IPS-NIHi11 (cell line): ENCODE results near the gene ITPKA.

ENCODE experiments used
- DNase-seq: peaks from one replicate; pipeline ENCODE4 v3.0.0; 2012; ENCODE audit warnings: mixed read lengths, low spot score

The ITPKA gene

DNA sequence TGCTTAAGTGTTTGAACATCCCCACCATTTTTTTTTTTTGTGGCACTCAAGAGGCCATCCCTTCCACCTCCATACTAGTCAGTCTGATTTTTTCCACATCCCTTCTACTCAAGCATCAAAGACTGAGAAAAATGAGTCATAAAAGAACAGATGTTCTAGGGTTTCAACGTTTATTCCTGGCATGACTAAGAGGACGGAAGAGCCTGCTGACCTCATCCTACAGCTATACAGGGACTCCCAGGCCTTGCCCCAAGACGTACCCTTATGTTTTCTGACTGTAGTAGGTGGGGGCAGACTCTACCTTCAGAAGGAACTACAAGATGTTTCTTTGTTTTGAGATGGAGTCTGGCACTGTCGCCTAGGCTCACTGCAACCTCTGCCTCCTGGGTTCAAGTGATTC, 3.3 kb upstream of the ITPKA start:
- no peak for DNase-seq

DNA sequence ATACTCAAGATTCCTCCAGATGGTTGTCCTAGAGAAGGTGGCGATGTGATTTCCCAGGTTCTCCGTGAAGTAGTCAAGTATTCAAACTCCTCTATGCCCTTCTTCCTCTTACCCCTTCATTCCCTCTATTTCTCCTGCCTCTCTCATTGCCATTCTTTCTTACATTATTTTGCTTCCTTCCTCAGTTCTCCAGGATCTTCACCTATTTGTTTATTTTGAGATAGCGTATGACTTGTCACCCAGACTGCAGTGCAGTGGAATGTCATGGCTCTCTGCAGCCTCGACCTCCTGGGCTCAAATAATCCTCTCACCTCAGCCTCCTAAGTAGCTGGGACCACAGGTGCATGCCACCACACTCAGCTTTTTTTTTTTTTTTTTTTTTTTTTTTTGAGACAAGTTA, 1.8 kb upstream of the ITPKA start:
- no peak for DNase-seq

DNA sequence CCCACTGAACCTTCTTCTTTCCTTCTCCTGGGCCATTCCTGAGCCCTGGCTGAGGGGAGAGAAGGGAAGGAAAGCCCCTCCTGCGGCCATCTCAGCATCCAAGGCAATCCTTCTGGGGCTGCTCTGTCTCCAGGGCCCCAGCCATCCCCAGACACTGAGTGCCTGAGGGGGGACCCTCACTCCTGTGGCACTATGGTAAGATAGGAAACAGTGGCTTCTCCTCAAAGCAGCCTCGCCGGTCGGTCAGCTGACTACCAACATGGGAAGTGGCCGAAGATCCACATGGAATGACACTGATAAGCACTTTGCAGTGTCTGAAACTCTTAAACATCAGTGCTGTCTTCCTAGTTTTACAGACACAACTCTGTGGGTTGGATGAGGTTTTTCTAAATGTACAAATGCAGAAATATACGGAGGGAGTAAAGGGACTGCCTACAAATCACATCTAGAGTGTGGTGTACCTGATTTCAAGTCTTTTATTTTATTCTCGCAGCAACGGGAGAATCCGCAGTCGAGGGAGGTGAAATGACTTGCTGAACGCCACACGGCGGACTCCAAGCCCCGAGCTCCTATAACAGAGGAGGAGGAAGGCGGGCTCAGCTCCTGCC, 973 bp upstream of the ITPKA start:
- no peak for DNase-seq

DNA sequence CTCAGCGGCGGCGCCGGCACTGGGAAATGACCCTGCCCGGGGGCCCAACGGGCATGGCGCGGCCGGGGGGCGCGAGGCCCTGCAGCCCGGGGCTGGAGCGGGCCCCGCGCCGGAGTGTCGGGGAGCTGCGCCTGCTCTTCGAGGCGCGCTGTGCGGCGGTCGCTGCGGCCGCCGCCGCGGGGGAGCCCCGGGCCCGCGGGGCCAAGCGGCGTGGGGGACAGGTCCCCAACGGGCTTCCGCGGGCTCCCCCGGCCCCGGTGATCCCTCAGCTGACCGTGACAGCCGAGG, 172 bp downstream of the ITPKA start:
- no peak for DNase-seq

DNA sequence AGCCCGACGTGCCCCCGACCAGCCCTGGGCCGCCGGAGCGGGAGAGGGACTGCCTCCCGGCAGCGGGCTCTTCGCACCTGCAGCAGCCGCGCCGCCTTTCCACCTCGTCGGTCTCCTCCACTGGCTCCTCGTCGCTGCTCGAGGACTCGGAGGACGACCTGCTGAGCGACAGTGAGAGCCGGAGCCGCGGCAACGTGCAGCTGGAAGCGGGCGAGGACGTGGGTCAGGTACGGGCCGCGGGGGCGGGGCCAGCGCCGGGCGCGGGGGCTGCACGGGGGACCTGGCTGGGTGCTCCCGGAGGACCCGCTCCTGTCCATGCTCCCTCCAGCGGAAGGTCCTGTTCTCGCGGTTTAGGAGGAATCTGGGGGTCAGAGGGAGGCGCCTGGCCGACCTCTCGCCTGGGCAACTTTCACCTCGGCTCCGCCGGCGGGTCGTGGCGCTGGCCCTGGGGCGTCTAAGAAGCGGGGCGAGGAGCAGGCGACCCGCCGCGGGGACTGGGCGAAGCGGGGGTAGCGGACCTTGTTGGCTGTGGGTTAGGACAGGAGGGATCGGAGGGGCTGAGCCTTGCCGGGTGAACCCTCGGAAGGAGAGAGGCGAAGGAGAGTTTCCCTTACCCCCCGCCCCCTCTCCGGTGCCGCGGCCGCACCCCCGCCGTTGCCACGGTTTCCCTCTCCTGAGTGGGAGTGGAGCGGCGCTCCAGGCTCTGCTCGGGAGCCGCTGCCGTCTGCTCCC, 682 bp downstream of the ITPKA start:
- DNase-seq = peak; percentile 77

DNA sequence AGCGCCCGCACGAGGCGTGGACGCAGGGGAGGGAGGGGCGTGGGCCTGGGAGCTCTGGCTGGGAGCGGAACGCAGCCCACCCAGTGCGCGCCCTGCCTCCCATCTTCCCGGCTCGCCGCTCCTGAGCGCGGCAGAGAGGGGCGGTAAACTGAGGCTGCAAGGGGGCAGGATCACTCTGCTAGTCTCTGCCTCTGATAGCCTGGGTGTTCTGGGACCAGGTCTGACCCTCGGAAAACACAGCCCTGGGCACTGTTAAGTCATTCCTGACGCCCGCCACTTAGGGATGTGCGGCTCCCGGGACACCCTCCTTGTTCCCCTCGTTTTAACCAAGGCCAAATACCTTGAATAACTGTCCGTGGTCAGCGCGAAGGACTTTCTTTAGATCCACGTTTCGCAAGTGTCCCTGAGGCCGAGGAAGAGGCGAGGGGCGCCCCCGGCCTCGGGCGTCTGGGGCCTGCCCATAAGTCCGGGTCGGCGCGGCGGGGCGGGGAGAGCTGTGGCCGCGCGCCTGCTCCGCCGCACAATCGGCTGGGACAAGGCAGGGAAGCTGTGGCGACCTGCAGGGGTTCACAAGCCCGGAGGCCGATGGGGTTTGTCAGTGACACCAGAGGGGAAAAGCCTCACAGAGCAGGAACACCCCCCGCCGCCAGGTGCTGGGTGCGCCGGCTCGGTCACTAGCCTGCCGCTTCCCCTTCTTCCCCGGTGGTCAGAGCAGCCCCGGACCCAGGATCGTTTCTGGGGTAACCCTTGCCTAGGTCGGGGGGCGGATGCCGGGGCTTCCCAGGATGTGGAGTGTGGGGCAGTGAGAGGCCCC, 1.5 kb downstream of the ITPKA start:
- DNase-seq = peak; percentile 39

DNA sequence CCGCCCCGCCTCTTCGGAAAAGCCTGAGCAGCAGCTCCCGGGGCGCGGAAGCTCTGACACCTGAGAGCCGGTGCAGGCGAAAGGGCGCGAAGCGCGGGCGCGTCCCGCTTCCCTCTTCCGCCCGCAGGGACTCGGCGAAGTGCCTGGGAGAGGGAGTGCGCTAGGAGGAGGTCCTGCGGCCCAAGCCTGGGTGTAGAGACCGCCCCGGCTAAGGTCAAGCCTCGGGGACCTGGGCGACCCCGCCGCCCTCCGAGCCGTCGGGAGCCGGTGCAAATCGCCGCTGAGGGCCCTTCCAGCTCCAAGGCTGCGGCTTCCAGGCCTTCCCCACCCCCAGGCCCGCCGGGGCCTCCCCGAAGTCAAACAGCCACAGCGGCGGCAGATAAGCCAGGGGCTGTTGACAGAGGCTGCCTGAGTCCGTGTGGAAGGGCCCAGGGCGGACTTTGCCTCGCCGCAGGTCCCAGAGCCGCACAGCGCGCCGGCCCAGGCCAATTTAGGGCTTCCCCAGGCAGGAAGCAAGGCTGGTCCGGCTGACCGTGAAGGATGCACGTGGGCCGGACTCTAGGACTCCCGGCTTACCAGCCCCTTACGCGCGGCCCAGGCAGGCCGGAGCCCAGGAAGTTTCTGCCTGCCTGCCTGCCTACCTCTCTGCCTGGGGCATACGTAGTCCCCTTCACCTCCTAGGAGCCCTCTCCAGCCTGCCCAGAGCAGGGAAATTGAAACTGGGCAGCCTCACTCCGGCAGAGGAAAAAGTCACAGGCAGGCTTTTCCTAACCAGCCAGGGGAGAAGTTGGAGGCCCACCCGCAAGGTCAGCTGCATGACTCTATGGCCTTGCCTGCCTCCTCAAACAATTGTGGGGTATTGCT, 2.3 kb downstream of the ITPKA start:
- peak; percentile 61 for DNase-seq

DNA sequence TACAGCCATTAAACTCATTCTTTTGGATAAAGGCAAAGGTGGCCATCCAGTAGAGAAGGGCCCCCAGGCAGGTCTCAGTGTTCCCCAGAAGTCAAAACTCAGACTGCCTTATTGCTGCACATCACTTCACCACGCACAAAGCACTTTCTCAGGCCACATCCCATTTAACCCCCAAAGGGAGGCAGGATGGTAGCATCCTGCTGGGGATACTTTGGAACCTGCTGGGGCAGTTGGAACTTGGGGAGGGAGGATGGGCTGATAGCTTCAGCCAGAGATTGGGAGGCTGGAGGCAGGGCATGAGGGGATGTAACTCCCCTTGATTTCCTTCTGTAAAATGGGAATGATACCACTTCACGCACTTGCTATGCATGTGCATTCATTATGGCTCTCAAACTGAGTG, 5.0 kb downstream of the ITPKA start:
- no peak for DNase-seq

DNA sequence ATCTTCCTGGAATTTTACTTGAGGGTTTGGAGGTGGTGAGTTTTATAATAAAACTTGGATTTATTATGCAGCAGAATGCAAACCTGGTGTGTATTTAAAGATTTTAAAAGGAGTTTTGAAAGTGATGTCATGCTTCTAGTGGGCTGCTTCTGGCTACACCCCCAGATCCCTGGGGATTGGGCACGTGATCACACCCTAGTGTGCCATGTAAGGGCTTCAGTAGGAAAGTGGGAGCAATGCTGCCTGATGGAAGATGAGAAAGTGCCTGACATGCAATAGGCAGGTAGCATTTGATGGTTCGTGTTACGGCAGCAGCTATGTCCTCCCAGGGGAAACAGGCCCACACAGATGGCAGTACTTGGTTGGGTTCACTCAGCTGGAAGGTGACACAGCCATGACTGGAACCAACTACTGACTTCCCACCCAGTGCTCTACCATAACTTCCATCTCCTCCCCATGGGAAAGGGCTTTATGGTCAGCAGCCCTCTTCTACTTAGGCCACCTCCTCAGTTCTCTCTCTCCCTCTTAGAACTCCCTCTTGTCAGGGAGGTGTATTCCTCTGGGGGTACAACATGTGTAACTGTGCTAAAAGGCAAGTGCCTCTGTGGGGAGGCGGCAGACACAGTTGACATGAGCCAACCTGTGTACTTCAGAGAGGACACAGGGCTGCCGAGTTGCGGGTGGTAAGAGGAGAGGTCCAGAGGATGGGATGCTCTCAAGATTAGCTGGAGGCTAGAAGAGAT, 5.6 kb downstream of the ITPKA start:
- no peak for DNase-seq

DNA sequence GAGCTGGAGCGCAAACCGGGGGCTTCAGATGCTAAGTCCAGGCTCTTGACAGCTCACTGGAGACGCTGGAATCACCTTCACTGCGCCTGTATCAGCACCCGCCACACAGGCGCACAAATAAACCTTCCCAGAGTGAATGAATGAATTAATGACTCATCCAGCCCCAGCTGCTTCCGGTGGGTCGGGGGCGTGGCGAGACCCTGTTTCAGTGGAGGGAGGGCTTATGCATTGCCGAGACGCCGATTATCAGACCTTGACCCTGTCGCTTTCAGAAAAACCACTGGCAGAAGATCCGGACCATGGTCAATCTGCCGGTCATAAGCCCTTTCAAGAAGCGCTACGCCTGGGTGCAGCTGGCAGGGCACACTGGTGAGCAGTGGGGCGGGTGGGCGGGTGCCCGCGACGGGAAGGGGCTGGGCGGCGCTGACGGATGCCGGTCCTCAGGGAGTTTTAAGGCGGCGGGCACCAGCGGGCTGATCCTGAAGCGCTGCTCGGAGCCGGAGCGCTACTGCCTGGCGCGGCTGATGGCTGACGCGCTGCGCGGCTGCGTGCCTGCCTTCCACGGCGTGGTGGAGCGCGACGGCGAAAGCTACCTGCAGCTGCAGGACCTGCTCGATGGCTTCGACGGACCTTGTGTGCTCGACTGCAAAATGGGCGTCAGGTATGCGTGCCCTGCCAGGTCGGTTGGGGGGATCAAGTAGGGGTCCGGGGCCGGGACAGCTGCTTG, 7.7 kb downstream of the ITPKA start:
- DNase-seq = peak; percentile 52

DNA sequence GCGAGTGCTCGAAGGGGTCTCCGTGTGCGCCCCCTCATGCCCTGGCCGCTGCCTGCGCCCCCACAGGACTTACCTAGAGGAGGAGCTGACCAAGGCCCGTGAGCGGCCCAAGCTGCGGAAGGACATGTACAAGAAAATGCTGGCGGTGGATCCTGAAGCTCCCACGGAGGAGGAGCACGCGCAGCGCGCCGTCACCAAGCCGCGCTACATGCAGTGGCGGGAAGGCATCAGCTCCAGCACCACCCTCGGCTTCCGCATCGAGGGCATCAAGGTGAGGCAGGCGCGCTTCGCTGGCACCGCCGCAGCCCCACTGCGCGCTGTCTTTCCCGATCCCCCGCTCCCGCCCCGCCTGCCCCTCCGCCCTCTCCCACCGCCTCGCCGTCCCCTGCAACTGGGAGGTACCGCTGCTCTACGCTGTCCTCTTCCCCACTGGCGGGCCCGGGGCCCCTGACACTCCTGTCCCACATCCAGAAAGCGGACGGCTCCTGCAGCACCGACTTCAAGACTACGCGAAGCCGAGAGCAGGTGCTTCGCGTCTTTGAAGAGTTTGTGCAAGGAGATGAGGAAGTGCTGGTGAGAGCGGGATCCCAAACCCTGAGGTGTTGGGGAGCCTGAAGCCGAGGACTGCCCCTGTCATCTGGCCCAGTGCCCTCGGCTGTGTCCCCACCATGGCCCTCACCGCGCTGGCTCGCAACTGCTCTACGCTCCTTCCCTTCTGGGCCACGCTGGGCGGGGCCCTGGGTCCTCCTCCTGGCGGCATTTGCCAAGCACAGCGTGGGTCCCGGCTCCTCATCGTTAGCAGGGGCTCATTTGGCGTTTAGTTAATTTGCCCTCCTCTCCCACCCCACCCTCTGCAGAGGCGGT, 8.5 kb downstream of the ITPKA start:
- peak; percentile 48 for DNase-seq

DNA sequence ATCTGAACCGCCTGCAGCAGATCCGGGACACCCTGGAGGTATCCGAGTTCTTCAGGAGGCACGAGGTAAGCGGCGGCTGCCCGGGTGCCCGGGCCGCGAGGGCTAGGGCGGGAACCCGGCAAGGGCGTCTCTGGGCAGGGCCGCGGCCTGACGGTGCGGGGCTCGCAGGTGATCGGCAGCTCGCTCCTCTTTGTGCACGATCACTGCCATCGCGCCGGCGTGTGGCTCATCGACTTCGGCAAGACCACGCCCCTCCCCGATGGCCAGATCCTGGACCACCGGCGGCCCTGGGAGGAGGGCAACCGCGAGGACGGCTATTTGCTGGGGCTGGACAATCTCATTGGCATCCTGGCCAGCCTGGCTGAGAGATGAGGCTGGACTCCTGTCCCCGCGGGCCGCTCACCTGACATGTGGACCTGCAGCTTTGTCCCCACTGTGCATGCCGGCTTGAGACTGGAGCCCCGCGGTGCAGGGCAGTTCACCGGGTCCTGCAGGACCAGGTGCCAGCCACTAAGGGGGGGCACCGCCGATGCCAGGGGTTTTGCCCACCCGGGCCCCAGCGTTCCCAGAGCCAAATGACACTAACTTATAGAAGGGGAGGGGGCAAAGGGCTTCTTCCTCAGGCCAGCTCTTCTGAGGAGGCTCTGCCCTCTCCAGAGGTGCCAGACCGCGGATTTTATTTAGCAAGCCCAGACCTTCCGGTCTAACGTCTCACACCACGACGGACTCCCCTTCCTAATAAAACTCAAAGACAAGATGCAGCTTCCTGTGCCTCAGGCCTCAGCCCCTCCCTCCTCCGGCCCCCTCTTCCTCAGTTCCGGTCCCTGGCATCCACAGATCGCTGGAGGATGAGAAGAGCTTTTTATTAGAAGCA, 9.4 kb downstream of the ITPKA start:
- peak; percentile 72 for DNase-seq

DNA sequence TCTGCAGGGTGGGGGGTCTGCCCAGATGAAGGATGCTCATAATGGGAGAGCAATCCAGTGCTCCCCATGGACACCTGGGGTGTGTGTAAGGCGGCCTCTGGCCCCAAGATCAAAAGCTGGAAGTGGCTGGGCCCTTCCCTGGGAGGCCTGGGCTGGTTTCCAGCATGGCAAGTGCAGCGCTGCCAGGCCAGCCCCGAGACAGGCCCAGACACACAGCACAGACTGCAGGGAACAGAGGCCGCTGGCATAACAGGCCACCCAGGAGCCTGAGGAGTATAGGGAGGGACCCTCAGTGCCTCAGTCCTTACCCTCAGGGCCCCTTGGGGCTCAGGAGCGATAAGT, 10.0 kb downstream of the ITPKA start:
- no peak for DNase-seq

DNA sequence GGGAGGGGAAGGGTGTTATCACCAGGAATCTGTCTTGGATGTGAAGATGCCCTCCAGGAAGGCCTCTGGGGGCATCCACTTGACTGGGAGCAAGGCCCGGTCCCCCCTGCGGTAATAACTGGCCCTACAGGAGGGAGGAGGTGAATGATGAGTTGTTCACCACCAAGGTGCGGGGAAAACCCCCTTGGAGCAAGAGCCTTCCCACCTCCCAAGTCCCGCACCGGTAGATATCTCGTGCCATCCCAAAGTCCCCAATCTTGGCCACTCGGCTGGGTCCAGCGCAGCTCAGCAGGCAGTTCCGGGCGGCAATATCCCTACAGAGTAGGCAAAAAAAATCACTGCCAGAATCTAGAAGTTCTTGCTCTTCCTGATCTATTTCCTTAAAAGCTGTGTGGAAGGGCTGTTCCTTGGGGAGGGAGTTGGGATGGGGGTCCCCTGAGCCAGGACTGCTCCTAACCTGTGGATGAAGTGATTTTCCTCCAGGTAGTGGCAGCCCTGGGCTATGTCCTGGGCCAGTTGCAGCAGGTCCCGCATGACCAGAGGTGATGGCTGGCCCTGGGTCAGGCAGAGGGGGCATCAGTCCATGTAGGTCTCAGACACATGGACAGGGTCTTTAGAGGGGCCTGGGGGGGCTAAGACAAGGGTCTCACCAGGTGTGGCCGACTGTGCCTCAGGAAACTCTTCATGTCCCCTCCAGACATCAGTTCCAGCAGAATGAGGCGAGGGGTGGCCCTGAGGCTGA, 11.2 kb downstream of the ITPKA start:
- no peak for DNase-seq

DNA sequence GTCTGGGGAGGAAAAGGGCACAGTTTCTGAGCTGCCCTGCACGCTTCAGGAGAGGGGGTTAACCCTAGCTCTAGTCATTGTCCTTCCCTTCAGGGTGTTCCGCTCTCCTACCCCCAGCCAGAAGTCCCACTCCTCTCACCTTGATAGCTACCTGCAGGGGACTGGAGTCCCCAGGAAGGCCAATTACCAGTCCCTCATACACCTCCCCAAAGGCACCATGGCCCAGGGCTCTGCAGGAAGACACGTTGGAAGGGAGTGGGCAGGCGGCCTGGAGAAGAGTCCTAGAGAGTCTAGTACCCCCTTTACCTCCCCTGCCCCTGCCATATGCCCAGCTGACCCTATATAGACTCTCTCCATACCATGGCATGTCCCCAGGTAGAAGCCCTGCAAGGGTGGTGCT, 12.1 kb downstream of the ITPKA start:
- DNase-seq = no peak

DNA sequence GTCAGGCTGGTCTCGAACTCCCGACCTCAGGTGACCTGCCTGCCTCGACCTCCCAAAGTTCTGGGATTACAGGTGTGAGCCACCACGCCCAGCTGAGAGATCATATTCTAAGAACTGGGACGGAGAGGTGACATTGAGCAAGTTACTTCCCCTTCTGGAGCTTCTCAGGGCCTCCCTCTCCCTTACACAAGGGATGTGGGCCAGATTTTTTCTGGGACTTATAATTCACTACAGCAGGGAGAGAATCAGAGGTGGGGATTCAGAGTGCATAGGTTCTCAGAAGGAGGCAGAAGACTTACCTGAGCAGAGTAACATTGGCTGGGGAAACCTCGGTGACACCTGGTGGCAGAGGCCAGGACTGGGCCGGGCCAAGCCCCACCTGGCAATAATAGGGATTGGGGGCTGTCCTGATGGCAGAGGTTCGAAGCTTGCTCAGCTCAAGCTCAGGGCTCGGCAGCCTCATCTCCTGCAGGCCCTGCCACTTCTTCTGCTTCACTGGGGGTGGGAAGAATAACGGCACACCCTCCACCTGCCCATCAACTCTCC, 13.2 kb downstream of the ITPKA start:
- DNase-seq = peak; percentile 44

DNA sequence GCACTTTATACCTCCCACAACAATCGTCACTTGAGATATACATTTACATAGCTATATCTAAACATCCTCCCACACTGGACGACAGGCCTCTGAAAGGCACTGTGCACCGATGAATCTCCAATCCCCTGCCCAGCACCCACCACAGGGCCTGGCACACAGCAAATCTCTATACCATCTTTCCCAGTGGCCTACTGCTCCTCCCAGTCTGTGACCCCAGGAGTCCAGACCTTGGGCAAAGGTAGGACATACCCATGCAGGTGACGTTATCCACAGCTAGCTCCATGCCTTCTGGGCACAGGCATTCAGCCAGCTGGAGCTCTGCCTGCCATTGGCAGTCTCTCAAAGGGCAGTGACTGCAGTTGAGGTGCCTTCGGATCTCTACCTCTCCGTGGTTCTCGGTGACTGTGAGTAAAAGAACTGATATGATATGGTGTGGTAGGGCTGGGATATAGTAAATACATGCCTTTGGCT, 14.2 kb downstream of the ITPKA start:
- DNase-seq = peak; percentile 63

DNA sequence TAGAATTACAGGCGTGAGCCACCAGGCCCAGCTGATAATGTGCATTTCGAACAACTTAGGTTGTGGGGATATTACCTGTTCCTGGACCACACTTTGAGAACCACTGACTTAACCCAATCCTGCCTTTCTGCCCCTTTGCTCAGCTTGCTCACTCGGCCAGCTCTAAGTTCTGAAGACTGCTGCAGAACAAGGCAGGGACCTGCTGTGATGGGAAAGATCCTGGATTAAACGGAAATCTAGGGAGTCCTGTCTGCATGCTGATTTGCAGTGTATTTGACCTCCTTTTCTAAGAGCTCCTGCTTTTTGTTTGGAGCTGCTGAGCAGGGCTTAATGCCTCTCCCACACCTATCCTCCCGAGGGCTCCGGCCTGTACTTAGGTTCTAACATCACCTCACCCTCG, 17.1 kb downstream of the ITPKA start:
- no peak for DNase-seq
